Measurements from ENCODE around the gene C20orf204.
"Not testable (repeated sequence)": the region's sequence is repeated elsewhere in the genome, so short reads cannot be mapped to it uniquely, and the experiment has no call there.

C20orf204 gene

GRCh38 chr20:64084685-64085152, 48.7 kb downstream of the C20orf204 start:
- no peak for DNase-seq (ENCODE audit: low read depth)

- no peak for DNase-seq (ENCODE audit: low read depth)
These were observed 50.8 kb downstream of the C20orf204 start for GRCh38 chr20:64086801-64087200.

GRCh38 chr20:64087226-64087825, 51.3 kb downstream of the C20orf204 start:
- not testable (repeated sequence) for DNase-seq (ENCODE audit: low read depth)

DNA sequence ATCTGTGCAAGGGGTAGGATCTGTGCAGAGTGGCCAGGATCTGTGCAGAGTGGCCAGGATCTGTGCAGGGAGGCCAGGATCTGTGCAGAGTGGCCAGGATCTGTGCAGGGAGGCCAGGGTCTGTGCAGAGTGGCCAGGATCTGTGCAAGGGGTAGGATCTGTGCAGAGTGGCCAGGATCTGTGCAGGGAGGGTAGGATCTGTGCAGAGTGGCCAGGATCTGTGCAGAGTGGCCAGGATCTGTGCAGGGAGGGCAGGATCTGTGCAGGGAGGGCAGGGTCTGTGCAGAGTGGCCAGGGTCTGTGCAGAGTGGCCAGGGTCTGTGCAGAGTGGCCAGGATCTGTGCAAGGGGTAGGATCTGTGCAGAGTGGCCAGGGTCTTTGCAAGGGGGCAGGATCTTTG, 52.6 kb downstream of the C20orf204 start:
- DNase-seq (ENCODE audit: low read depth): not testable (repeated sequence)
